IMR-90 (cell line): ENCODE results near the gene RNF34.

Experiments used
- SMC3 ChIP-seq: fragments of 150-350 bp; IDR thresholded peaks from 2 replicates; pipeline ENCODE4 v1.6.1; 2016; ENCODE audit warnings: low read depth, mild to moderate bottlenecking, antibody characterized with exemption, low read length, moderate library complexity
- TF ChIP-seq, protein P1 (sequence below): conservative IDR thresholded peaks from 2 replicates; pipeline ENCODE4 v1.5.1; 2012; ENCODE audit warnings: mild to moderate bottlenecking, low read depth, low read length, improper control_type of control experiment

DNA sequence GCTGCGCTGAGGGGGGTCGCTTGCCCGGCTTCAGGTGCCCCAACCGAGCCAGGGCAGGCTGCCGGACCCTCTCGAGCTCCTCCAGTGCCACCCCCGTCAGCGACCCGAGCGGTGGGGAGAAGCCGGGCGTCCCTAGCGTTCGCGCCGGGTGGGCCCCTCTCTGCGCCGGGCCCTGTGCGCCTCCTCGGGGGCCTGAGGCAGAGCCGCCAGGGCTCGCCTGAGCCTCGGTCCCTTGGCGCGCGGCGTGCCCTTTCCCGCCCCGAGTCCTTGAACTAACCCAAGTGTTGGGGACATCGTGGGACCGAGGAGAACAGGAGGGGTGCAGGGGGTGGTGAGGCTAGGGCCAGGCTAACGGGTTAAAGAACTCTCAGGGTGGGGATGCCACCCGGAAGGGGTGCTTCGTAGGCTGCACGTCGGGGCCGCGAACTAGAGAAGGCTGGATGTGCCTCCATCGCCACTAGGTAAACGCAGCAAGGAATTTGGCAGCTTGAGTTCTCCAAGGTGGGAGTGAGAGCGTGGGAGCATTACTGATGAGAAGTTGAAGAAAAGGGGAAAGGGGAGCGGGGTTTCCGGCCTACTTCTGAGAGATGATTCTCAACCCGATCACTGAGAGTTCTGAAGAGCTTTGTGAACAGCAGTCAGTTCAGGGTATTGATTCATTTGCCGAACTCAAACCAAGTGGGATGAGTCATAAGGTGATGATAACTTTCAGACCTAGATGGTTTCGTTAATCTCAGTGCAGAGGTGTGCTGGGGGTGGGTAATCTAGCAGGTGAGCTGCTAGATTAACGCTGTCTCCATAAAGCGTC, 618 bp downstream of the RNF34 start:
- TF ChIP-seq, protein P1, sequence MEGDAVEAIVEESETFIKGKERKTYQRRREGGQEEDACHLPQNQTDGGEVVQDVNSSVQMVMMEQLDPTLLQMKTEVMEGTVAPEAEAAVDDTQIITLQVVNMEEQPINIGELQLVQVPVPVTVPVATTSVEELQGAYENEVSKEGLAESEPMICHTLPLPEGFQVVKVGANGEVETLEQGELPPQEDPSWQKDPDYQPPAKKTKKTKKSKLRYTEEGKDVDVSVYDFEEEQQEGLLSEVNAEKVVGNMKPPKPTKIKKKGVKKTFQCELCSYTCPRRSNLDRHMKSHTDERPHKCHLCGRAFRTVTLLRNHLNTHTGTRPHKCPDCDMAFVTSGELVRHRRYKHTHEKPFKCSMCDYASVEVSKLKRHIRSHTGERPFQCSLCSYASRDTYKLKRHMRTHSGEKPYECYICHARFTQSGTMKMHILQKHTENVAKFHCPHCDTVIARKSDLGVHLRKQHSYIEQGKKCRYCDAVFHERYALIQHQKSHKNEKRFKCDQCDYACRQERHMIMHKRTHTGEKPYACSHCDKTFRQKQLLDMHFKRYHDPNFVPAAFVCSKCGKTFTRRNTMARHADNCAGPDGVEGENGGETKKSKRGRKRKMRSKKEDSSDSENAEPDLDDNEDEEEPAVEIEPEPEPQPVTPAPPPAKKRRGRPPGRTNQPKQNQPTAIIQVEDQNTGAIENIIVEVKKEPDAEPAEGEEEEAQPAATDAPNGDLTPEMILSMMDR = no peak
- TF ChIP-seq SMC3 = no peak
